Measurements from ENCODE around the gene NKX2-4.
"Not testable (repeated sequence)": the region's sequence is repeated elsewhere in the genome, so short reads cannot be mapped to it uniquely, and the experiment has no call there.

The NKX2-4 gene
- total RNA-seq, result 0 reads per million in 2 donors

DNA sequence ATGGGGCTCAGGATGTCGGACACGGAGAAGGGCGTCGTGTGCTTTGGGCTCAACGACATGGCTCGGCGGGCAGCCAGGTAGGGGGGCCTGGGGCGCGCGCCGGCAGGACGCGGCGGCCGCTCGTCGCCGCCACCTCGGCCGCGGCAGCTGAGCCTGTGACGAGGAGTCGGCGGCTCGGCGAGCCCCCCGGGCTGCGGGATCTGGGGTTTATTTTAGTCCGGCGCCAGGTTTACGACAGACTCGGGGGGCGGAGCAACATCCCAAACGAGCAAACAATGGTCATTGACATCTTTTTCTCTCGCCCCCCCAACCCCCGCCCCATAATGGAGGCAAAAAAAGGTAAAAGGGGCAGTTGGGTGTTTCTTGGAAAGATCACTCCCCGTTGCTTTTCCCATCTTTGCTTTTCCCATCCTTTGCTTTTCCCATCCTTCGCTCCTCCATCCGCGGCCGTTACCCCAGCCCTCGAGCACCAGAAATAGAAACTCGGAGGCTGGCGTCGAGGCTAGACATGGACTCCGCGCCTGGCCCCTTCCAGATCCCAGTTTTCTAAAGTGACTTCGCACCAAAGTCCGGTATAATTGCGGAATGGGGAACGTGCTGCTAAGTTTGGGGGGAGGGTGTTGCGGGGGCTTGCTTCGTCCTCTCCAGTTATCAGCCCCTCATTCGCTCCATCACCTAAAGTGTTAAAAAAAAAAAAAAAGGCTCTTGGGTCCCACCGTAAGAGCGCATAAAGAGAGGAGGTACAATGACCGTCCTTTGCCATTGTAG is at the start of gene NKX2-4:
TSS of gene NKX2-4 (minus strand) at position 186 of the 768 bp plus-strand sequence. CDS start at position 59, 127 bp downstream.
- no peak for DNase-seq

DNA sequence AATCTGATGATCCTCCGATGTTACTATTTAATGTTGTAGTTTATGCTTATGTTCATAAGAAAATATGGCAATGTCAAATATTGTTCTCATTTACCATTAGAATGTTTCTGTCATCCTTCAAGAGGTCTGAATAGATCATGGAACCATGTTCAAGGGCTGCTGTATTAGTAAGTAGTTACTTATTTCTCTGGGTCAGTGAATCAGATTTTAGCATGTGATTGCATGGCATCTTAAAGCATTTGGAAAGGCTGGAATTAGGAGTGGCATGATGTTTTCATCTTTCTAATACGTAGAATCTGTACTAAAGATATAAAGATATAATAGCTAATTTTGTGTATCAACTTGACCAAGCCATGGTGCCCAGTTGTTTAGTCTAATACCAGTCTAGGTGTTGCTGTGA is 40.5 kb upstream of the NKX2-4 start:
- no peak for DNase-seq

DNA sequence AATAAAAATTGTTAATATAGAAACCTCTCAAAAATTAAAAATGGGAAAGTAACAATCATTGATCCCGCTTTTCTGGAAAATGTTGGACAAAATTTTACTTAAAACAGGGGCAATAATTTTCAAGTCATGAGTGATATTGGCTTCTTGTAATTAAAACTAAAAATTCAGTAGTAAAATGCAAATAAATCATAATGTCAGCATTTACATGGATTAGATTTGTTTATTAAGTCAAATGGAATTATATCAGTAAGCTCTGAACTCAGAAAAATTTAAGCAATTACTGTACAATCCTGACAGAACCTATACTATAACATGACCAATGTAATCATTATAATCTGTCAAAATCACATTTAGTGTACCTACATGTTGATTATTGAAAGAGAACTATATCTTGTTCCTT is 39.9 kb upstream of the NKX2-4 start:
- no peak for DNase-seq

DNA sequence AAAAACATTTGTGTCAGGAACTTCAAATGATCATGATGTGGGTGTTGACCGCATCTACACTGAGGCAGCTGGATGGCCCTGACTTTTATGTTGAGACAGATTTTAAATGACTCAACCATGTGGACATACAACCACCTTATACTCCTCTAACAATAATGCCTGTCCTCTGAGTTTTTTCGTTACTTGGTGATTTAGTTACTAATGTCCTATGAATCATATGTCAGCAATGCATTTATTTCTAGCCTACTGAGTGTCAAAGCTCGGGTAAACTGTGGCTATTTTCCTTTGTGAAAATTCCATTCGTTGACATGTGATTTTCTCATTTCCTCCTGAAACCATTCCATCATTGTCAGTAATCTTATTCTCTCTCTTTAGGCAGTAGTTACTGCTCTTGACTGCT is 38.9 kb upstream of the NKX2-4 start:
- no peak for DNase-seq

DNA sequence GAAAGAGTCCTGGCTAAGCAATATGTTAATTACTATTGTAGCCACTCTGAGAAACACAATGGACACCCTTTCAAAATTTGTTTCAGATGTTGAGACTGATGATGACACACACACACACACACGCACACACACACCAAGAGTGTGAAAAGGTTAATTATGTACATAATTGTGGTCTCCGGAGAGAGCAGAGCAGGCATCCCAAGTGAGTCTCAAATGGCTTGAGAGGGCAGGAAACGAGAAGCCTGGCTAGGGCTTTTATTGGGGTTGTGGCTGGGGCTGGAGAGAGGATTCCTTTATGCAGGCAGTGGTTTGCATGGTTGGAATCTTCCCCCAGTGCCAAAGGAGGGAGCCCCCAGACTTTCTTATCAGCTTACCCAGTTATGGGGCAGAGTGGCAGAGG is 38.2 kb upstream of the NKX2-4 start:
- DNase-seq, result no peak

DNA sequence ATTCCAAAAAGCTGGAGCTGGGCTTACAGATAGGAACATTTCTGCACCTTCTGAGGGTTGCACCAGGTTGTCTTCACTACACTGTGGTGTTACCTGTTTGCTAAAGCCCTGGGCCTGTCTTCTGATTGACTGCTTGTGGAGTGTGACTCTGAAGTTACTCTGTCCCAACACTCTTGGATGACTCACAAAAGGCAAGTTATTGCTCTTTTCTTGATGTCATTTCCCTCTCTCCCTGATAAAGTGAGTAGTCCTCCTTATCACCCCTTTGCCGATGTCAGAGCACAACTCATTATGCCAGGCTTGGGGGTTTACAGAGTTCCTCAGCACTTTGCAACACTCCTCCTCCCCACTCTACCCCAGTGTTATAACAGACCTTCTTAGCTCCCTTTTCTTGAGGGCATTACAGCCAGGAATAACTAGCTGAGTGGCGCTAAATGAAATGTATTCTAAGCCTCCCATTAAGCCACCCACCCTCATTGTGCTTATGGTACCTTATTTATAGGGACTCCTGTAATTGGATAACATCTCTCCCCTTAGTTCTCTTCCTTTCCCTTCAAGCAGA is 36.1 kb upstream of the NKX2-4 start:
- no peak for DNase-seq

DNA sequence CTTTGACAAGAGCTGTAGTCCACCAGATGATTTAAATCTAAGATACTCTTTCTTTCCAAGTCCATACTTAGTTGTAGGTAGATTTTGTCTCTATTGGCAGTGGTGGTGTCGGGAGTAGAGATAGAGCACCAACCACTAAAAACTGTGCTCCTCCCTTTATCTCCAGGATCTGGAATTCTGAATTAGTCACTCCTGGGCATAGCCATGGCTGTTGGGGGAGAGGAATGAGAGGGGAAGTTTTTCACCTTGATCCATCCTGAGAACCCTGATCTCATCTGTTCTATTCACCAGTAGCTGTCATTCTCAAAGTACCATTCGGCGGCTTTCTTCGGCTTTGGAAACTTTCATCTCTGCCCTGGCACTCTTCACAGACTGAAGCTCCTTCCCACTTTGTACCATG is 35.6 kb upstream of the NKX2-4 start:
- DNase-seq, result no peak

DNA sequence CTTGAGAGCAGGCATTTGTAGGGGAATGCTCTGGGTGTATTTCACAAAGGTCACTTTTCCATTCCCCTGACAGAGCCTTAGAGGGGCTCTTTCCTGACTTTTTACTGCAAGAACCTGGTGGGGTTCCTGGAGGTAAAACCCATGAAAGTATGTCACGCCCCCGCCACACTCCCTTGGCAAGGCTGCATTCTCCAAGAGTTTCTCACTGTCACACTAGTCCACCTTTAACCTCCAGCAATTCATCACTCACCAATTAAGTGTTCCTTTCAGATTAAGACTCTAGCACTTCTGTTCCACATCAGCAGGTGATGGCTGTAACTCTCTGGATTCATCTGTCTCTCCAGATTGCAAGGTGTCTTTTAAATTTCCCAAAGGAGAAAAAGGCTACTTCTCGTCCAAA is 32.7 kb upstream of the NKX2-4 start:
- no peak for DNase-seq

DNA sequence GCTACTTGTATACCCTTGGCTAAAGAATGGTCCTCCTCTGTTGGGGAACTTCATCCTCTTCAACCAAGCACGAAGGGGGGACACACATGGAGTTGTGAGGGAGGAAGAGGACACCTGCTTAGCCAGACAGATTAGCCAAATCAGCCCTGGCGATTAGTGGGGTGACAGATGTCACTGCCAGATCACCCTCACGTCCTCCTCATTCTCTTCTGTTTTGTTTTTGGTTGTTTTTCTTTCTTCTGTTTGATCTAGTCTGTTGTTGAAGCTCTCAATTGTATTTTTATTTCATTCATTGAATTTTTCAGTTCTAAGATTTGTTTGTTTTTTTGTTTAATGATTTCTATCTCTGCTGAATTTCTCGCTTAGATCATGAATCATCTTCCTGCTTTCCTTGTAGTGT is 27.5 kb upstream of the NKX2-4 start:
- no peak for DNase-seq

DNA sequence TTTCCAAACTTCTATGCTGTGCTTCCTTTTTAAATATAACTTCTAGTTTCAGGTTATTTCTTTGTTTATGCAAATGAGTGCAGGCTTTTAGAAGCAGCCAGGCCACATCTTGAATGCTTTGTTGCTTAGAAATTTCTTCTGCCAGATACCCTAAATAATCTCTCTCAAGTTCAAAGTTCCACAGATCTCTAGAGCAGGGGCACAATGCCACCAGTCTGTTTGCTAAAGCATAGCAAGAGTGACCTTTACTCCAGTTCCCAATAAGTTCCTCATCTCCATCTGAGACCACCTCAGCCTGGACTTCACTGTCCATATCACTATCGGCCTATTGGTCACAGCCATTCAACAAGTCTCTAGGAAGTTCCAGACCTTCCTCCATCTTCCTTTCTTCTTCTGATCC is 26.4 kb upstream of the NKX2-4 start:
- DNase-seq, result not testable (repeated sequence)

DNA sequence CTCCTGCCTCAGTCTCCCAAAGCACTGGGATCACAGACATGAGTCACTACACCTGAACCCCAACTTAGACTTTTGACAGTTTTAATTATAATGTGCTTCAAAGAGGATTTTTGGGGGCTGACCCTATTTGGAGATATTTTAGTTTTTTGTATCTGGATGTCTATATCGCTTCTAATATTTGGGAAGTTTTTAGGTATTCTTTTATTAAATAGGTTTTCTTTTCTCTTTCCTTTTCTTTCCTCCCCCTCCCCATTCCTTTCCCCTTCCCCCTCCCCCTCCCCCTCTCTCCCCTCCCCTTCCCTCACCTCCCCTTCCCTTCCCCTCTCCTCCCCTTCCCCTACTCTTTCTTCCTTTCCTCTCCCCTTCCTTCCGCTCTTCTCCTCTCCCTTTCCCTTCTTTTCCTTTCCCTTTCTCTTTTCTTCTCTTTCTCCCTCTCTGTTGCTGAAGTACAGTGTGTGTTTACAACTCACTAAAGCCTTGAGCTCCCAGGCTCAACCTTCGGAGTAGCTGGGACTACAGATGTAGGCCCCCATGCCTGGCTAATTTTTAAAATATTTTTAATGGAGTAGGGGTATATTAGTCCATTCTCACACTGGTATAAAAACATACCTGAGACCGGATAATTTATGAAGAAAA is 24.4 kb upstream of the NKX2-4 start:
- DNase-seq, result no peak

DNA sequence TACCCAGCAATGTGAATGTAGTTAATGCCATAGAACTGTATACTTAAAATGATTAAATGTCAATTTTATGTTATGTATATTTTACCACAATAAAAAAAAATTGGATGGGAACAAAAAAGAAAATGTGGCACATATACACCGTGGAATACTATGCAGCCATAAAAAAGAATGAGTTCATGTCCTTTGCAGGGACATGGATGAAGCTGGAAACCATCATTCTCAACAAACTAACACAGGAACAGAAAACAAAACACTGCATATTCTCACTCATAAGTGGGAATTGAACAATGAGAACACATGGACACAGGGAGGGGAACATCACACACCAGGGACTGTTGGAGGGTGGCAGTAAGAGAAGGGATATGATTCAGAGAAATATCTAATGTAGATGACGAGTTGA is 21.8 kb upstream of the NKX2-4 start:
- DNase-seq, result not testable (repeated sequence)

DNA sequence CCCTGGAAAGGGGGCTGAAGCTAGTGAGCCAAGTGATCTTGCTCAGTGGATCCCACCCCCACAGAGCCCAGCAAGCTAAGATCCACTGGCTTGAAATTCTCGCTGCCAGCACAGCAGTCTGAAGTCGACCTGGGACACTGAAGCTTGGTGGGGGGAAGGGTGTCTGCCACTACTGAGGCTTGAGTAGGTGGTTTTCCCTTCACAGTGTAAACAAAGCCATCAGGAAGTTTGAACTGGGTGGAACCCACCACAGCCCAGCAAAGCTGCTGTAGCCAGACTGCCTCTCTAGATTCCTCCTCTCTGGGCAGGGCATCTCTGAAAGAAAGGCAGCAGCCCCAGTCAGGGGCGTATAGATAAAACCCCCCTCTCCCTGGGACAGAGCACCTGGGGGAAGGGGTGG is 16.7 kb upstream of the NKX2-4 start:
- DNase-seq, result not testable (repeated sequence)

DNA sequence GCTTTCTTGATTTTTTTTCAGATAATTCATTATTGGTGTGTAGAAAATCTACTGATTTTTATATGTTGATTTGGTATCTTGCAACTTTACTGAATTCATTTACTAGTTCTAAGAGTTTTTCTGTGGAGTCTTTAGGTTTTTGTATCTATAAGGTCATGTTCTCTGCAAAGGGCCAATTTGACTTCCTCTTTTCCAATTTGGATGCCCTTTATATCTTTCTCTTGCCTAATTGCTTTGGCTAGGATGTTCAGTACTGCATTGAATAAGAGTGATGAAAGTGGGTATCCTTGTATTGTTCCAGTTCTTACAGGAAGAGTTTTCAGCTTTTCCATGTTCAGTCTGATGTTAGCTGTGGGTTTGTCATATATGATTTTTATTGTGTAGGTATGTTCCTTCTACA is 14.4 kb upstream of the NKX2-4 start:
- no peak for DNase-seq

DNA sequence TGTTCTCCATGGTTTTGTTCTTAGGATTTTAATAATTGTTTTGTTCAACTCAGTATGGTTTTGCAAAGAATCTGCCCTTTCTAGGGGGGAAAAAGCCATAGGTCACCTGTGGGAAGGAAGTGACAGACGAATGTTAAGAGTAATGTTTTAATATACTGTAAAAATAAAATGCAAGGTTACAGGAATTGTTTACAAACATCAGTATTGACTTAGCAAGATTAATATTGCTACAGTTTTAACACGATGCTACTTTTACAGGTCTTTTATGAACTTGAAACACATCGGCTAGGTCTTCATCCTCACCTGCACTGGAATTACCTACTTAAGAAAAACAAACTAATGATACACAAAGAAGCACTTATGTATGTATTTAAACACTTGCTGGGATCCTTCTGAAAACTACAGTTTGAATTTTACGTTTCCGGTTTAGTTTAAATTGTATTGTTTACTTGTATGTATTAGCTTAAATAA is 1.7 kb upstream of the NKX2-4 start:
- DNase-seq, result no peak

DNA sequence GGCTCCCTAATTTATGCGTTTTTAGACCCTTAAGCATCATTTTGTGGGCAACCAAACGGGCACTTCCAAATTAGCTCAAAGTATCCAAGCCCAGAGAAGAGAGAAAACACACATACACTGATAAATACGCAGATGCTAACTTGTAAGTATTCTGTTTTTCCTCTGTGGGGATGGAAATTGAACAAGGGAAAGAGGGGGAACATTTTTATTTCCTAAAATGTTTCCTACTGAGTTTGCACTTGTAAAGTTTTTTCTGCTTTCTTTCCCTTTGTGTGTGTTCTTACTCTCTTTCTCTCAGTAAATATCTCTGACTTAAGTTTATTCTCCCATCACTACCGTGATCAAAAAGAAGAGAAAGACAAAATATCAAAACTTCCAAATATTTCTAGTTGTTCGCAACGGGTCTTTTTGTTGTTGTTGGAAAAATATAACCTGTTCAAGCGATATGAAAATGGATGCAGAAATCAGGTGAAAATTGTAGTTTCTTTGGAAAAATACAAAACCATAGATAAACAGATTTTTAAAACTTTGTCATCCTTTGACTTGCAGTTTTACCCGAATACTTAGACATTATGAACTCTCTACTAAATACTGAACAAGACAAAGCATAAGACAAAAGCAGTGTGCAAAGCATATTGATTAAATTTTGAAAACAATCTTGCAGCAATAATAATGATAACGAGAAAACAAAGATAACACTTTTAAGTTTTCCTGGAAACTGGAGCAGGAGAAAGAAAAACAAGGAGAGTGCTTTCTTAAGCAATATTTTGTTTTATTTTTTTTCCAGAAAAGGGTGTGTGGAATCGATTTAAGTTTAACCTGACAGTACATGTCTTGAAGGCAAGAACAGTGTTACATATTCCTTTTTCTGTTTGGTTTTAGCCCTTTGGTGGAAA is 1.0 kb upstream of the NKX2-4 start:
- no peak for DNase-seq

DNA sequence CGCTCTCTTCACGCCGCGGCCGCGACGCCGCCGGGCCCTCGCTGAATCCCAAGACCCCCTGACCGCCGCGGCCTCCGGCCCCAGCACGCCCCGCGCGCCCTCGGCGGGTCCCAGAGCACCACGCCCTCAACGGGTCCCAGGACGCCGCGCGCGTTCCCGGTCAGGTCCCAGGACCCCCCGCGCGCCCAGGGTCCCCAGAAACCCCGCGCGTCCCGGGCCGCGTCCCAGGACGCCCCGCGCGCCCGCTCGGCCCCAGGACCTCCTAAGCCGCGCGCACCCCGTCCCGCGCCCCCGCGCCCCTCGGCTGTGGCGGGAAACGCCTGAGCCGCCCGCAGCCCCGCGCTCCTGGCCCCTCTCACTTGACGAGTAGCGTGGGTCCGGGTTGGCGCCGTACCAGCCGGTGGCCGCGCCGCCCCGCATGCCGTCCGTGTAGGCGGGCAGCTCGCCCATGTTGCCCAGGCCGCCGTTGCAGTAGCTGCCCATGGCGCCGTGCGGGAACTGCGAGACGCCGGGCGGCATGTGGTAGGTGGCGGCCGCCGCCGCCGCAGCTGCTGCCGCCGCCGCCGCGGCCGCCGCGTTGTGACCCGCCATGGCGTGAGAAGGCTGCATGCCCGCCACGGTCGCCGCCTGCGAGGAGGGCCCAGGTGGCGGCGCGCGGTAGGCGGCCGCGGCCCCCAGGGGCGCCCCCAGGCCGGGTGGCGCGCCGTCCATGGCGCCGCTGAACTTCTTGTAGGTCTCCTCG is 556 bp downstream of the NKX2-4 start:
- peak; percentile 2 for DNase-seq

DNA sequence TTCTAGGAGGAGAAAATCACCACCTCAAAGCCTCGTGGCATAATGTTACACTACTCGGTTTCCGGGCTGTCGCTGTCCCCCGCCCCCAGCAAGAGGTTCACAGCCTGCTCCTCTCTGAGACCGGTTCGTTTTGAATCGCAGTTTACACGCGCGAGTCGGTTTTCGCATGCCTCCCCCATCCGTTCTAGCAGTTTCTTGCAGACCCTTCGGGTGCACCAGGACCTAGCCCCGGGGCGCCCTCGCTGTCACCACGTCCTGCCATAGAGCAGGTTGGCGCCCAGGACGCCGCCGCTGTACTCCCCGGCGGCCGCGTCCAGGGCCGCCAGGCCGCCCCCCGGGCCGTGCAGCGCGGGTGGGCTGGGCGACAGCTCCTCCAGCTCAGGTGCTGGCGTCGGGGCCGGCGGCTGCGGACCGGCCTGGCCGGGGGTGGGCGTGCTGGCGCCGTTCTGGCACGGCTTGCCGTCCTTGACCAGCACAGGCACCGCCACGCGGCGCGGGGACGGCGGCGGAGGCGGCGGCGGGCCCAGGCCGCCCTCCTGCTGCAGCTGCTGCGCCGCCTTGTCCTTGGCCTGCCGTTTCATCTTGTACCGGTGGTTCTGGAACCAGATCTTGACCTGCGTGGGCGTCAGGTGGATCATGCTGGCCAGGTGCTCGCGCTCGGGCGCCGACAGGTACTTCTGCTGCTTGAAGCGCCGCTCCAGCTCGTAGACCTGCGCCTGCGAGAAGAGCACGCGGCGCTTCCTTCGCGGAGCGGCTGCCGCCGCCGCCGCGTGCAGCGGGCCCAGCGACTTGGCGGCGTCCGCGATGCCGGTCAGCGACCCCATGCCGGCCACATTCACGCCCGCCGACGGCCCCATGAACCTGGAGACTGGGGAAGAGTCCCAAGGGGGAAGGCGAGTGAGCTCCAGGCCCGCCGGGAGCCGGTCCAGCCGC is 1.4 kb downstream of the NKX2-4 start:
- peak; percentile 15 for DNase-seq

DNA sequence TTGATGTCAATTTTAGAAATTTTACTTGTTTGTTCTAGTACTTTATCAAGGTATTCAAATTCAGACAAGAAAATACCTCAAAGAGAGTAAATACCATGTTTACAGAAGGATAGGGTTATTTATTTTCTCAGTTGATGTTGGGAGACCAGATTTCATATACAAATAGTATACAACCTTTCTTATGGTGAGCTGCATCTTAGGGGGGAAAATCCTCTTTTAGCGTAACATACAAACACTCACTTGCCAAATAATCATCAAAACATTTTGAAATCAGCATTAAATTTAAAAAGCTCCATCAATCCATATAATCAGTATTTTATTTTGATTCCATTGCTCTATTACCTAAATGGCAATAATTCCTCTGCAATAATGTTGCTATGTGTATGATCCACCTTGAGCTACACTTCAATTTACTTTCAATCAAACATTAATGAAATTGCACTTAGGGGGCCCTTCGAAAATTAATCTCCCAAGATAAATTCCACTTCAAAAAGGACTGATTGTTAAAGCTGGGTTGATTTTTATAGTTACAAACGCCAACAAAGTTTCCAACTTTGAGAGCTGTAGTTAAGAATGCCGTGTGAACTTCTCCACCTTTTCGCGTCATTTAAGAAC is 2.2 kb downstream of the NKX2-4 start:
- DNase-seq, result no peak

DNA sequence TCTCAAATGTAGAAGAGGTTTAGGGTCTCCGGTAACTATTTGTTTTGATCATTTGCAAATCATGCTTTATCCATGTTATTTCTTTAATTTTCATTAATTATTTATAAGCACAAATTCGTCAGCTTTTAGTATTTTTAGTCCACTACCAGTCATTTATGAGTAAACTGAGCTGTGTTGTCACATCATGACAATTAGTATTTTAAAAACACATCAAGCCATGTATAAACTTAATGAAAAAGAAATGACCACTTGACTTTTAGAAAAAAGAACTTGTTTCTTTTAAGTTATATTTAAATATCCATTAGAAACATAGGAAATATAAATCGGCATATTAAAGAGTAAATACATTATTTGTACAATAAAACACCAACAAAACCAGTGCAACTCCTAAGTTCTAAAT is 2.8 kb downstream of the NKX2-4 start:
- DNase-seq, result no peak
